ENCODE measurements around the gene ADGRL3. TPM values are rescaled to one million over a fixed set of nuclear protein-coding genes. Genes with fewer than 3 reads are reported as not detected.

Gene ADGRL3
- total and polyA plus RNA-seq, 2 donors: 0.82 to 2.0 TPM

DNA sequence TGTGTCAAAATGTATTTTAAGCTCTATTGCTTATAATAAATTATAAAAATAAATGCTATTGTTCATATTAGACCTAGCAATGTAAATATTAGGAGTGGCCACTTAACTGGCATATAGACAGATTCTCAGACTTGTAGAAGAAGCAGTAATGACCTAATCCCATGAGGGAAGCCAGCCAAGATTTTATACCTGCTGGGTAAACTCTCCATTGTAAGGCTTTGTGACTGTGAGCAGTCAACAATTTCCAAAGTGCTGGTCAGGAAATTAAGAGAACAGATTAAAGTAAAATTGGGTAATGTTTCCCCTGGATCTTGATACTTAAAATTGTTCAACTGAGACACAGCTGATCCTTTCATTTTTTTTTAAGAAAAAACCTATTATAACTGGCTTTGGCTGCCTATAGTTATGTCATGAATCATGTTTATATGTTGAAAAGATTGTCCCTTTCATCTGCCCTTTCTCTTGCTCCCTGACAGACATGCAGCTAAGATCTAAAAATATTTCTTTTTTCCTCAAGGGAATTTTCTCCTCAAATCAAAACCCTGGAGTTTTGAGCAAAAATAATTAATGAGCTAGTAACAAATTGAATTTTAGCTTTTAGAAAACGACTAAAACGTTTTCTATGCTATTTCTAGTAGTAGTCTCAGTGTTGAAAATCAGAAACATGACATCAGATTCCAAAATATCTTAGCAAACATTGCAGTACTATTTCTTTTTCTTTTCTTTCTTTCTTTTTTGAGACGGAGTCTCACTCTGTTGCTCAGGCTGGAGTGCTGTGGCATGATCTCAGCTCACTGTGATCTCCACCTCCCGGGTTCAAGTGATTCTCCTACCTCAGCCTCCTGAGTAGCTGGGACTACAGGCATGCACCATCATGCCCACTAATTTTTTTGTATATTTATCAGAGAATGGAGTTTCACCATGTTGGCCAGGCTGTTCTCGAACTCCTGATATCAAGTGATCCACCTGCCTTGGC, 77.9 kb downstream of the ADGRL3 start:
- 91% methylated on average over 5 of the region's 5 CpGs for WGBS
- no peak for DNase-seq (ENCODE audit: low read depth in 6 of 9, low spot score in 9 of 9)

GRCh38 chr4:61292322-61292721, 92.2 kb downstream of the ADGRL3 start:
- 94% methylated on average over 3 of the region's 3 CpGs for WGBS

More for the DNA sequence above, 77.9 kb downstream of the ADGRL3 start:
- Histone ChIP-seq H3K9me3 (ENCODE audit: control insufficient read depth in 2 of 2, insufficient read depth in 1 of 2, low read length in 1 of 2) (no peaks in the 10 kb centered on the region), H3K27me3 (ENCODE audit: control insufficient read depth in 2 of 2, insufficient read depth in 1 of 2, low read length in 1 of 2) (no peaks in the 10 kb centered on the region), H3K36me3 (ENCODE audit: control insufficient read depth in 2 of 2, insufficient read depth in 2 of 2, low read length in 1 of 2) (no peaks in the 10 kb centered on the region), H3K27ac (ENCODE audit: low read depth in 1 of 2, low read length in 1 of 2) (no peak overlapping the region), H3K4me1 (ENCODE audit: control insufficient read depth in 2 of 2, insufficient read depth in 2 of 2, low read length in 2 of 2) (no peaks in the 10 kb centered on the region), H3K4me3 (ENCODE audit: low read length in 2 of 2) (no peak overlapping the region)

DNA sequence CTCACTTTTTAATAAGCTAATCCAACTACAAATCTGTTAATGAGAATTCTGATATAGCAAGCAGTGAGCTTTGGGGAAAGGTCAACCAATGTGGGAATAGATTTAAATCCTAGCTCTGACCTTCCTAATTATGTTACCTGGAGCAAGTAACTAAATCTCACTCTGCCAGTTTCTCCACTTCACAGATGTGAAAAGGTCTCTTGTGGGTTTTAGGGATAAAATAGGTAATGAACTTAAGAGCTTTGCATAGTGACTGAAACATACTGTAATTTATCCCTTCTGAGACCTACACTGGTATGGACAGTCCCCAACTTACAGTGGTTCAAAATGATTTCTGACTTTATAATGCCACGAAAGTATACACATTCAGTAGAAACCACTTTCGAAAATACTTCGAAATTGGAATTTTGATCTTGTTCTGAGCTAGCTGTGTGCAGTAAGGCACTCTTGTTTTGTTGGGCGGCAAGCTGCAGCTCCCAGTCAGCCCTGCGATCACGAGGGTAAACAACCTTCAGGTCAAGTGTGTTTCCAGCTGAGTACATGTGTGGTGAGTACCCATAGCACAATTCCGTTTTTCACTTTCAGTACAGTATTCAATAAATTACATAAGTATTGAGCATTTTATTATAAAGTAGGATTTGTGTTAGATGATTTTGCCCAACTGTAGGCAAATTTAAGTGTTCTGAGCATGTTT, 93.7 kb downstream of the ADGRL3 start:
- H3K4me1 ChIP-seq (ENCODE audit: control insufficient read depth in 2 of 2, insufficient read depth in 2 of 2, low read length in 2 of 2): no peaks in the 10 kb centered on the region
- no peak for DNase-seq (ENCODE audit: low read depth in 6 of 9, low spot score in 9 of 9)
- no peak overlapping the region for H3K27ac ChIP-seq (ENCODE audit: low read depth in 1 of 2, low read length in 1 of 2)
- H3K36me3 ChIP-seq (ENCODE audit: control insufficient read depth in 2 of 2, insufficient read depth in 2 of 2, low read length in 1 of 2): no peaks in the 10 kb centered on the region
- no peaks in the 10 kb centered on the region for H3K27me3 ChIP-seq (ENCODE audit: control insufficient read depth in 2 of 2, insufficient read depth in 1 of 2, low read length in 1 of 2)
- WGBS: 90% methylated on average over 7 of the region's 7 CpGs
- no peaks in the 10 kb centered on the region for H3K9me3 ChIP-seq (ENCODE audit: control insufficient read depth in 2 of 2, insufficient read depth in 1 of 2, low read length in 1 of 2)
- no peak overlapping the region for H3K4me3 ChIP-seq (ENCODE audit: low read length in 2 of 2)

More at GRCh38 chr4:61292322-61292721, 92.2 kb downstream of the ADGRL3 start:
- Histone ChIP-seq H3K27me3 (ENCODE audit: control insufficient read depth in 2 of 2, insufficient read depth in 1 of 2, low read length in 1 of 2) (no peaks in the 10 kb centered on the region), H3K4me3 (ENCODE audit: low read length in 2 of 2) (no peak overlapping the region), H3K9me3 (ENCODE audit: control insufficient read depth in 2 of 2, insufficient read depth in 1 of 2, low read length in 1 of 2) (no peaks in the 10 kb centered on the region), H3K27ac (ENCODE audit: low read depth in 1 of 2, low read length in 1 of 2) (no peak overlapping the region), H3K4me1 (ENCODE audit: control insufficient read depth in 2 of 2, insufficient read depth in 2 of 2, low read length in 2 of 2) (no peaks in the 10 kb centered on the region), H3K36me3 (ENCODE audit: control insufficient read depth in 2 of 2, insufficient read depth in 2 of 2, low read length in 1 of 2) (no peaks in the 10 kb centered on the region)
- no peak for DNase-seq (ENCODE audit: low read depth in 6 of 9, low spot score in 9 of 9)

DNA sequence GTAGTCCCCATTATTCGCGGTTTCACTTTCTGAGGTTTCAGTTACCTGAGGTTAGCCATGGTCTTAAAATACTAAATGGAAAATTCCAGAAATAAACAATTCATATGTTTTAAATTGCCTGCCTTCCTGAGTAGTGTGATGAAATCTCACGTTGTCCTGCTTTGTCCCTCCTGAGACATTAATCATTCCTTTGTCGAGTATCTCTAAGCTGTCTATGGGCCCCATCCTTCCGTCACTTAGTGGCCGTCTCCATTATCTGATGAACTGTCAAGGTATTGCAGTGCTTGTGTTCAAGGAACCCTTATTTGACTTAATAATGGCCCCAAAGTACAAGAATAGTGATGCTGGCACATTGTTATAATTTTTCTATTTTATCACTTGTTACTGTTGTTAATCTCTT, 94.8 kb downstream of the ADGRL3 start:
- 82% methylated on average over 6 of the region's 6 CpGs for WGBS
- H3K36me3 ChIP-seq (ENCODE audit: control insufficient read depth in 2 of 2, insufficient read depth in 2 of 2, low read length in 1 of 2): no peaks in the 10 kb centered on the region
- DNase-seq (ENCODE audit: low read depth in 6 of 9, low spot score in 9 of 9): no peak

DNA sequence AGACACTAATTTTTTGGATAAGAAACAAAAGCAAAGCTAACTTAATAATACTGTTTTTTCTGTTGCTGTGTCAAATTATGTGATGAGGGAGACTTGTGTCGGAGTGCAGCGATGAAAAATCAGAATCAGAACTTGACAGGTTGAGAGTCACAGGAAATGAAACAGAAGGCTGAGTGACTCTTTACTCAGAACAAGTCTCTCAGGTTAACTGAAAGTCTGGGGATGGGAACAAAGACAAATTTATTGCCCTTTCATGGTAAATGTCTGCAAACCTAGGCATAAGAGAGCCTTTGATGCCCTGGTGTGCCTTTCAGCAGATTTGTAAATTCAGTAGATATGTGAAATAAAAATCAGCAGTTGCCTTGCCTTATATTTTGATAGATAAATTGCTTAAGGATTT, 96.0 kb downstream of the ADGRL3 start:
- no peaks in the 10 kb centered on the region for H3K9me3 ChIP-seq (ENCODE audit: control insufficient read depth in 2 of 2, insufficient read depth in 1 of 2, low read length in 1 of 2)
- WGBS: 41% methylated on average over 2 of the region's 2 CpGs

More for the DNA sequence above, 94.8 kb downstream of the ADGRL3 start:
- Histone ChIP-seq H3K4me3 (ENCODE audit: low read length in 2 of 2) (no peak overlapping the region), H3K27ac (ENCODE audit: low read depth in 1 of 2, low read length in 1 of 2) (no peak overlapping the region), H3K4me1 (ENCODE audit: control insufficient read depth in 2 of 2, insufficient read depth in 2 of 2, low read length in 2 of 2) (no peaks in the 10 kb centered on the region), H3K9me3 (ENCODE audit: control insufficient read depth in 2 of 2, insufficient read depth in 1 of 2, low read length in 1 of 2) (no peaks in the 10 kb centered on the region), H3K27me3 (ENCODE audit: control insufficient read depth in 2 of 2, insufficient read depth in 1 of 2, low read length in 1 of 2) (no peaks in the 10 kb centered on the region)

GRCh38 chr4:61298178-61298740, 98.1 kb downstream of the ADGRL3 start:
- DNase-seq (ENCODE audit: low read depth in 6 of 9, low spot score in 9 of 9): no peak
- 89% methylated on average over 4 of the region's 4 CpGs for WGBS
- Histone ChIP-seq H3K4me3 (ENCODE audit: low read length in 2 of 2) (no peak overlapping the region), H3K27me3 (ENCODE audit: control insufficient read depth in 2 of 2, insufficient read depth in 1 of 2, low read length in 1 of 2) (no peaks in the 10 kb centered on the region), H3K9me3 (ENCODE audit: control insufficient read depth in 2 of 2, insufficient read depth in 1 of 2, low read length in 1 of 2) (no peaks in the 10 kb centered on the region), H3K27ac (ENCODE audit: low read depth in 1 of 2, low read length in 1 of 2) (no peak overlapping the region), H3K36me3 (ENCODE audit: control insufficient read depth in 2 of 2, insufficient read depth in 2 of 2, low read length in 1 of 2) (no peaks in the 10 kb centered on the region), H3K4me1 (ENCODE audit: control insufficient read depth in 2 of 2, insufficient read depth in 2 of 2, low read length in 2 of 2) (no peaks in the 10 kb centered on the region)

More for the DNA sequence above, 96.0 kb downstream of the ADGRL3 start:
- peak in 1 of 9 donors; percentile 23 for DNase-seq (ENCODE audit: low read depth in 6 of 9, low spot score in 9 of 9)
- no peaks in the 10 kb centered on the region for H3K36me3 ChIP-seq (ENCODE audit: control insufficient read depth in 2 of 2, insufficient read depth in 2 of 2, low read length in 1 of 2)
- H3K4me1 ChIP-seq (ENCODE audit: control insufficient read depth in 2 of 2, insufficient read depth in 2 of 2, low read length in 2 of 2): no peaks in the 10 kb centered on the region
- H3K27me3 ChIP-seq (ENCODE audit: control insufficient read depth in 2 of 2, insufficient read depth in 1 of 2, low read length in 1 of 2): no peaks in the 10 kb centered on the region
- no peak overlapping the region for H3K4me3 ChIP-seq (ENCODE audit: low read length in 2 of 2)
- H3K27ac ChIP-seq (ENCODE audit: low read depth in 1 of 2, low read length in 1 of 2): no peak overlapping the region

GRCh38 chr4:61299316-61299715, 99.2 kb downstream of the ADGRL3 start:
- no peak for DNase-seq (ENCODE audit: low read depth in 6 of 9, low spot score in 9 of 9)
- no peaks in the 10 kb centered on the region for H3K9me3 ChIP-seq (ENCODE audit: control insufficient read depth in 2 of 2, insufficient read depth in 1 of 2, low read length in 1 of 2)
- WGBS: 80% methylated on average over 4 of the region's 4 CpGs
- no peak overlapping the region for H3K27ac ChIP-seq (ENCODE audit: low read depth in 1 of 2, low read length in 1 of 2)
- no peaks in the 10 kb centered on the region for H3K4me1 ChIP-seq (ENCODE audit: control insufficient read depth in 2 of 2, insufficient read depth in 2 of 2, low read length in 2 of 2)
- no peaks in the 10 kb centered on the region for H3K27me3 ChIP-seq (ENCODE audit: control insufficient read depth in 2 of 2, insufficient read depth in 1 of 2, low read length in 1 of 2)
- no peak overlapping the region for H3K4me3 ChIP-seq (ENCODE audit: low read length in 2 of 2)
- no peaks in the 10 kb centered on the region for H3K36me3 ChIP-seq (ENCODE audit: control insufficient read depth in 2 of 2, insufficient read depth in 2 of 2, low read length in 1 of 2)

DNA sequence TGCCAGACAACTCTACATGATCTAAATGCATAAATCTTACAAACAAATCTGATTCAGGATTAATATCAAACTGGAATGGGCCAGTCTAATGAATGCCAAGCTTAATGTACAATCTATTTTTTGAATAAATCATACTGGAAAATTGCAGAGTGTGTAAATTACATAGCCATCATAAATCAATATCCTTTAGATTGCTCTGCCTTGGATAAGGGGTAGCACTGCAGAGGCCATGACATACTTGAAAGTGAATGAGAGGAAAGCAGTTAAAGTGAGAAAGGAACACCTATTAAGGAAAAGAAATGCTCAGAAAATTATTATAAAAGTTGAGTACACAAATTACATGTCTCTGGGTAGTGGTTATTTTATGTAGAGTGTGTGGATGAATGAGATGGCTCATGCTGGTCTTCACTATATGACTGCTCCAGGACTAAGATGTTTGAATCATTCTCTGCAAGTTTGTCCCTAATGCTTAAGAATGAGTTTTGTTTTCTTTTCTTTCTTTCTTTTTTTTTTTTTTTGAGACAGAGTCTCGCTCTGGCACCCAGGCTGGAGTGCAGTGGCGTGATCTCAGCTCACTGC, 100.2 kb downstream of the ADGRL3 start:
- H3K36me3 ChIP-seq (ENCODE audit: control insufficient read depth in 2 of 2, insufficient read depth in 2 of 2, low read length in 1 of 2): no peaks in the 10 kb centered on the region
- no peak overlapping the region for H3K4me3 ChIP-seq (ENCODE audit: low read length in 2 of 2)
- no peaks in the 10 kb centered on the region for H3K27me3 ChIP-seq (ENCODE audit: control insufficient read depth in 2 of 2, insufficient read depth in 1 of 2, low read length in 1 of 2)
- H3K27ac ChIP-seq (ENCODE audit: low read depth in 1 of 2, low read length in 1 of 2): no peak overlapping the region
- no peaks in the 10 kb centered on the region for H3K4me1 ChIP-seq (ENCODE audit: control insufficient read depth in 2 of 2, insufficient read depth in 2 of 2, low read length in 2 of 2)
- H3K9me3 ChIP-seq (ENCODE audit: control insufficient read depth in 2 of 2, insufficient read depth in 1 of 2, low read length in 1 of 2): no peaks in the 10 kb centered on the region
- 97% methylated on average over 2 of the region's 2 CpGs for WGBS
- no peak for DNase-seq (ENCODE audit: low read depth in 6 of 9, low spot score in 9 of 9)

Measured in thymus (tissue), 11 donors.